HEK293 (cell line): ENCODE data around the gene AKR7A2.

Experiments used
- CTCF ChIA-PET: fragments of 350-600 bp; formaldehyde crosslinking; extraction: SDS; loops from one replicate; lab custom pipeline; 2021; ENCODE audit warnings: antibody characterized with exemption; lab: Yijun Ruan, JAX
- POLR2A ChIA-PET: fragments of 300-600 bp; formaldehyde crosslinking; extraction: SDS; loops from one replicate; lab custom pipeline; 2020; ENCODE audit warnings: antibody characterized with exemption, inconsistent platforms; lab: Yijun Ruan, JAX
- H3K27ac ChIP-seq: fragments of 200-500 bp; sonication (Bioruptor generic); 2 replicates; pipeline ENCODE4 v1.5.1; 2014; ENCODE audit warnings: low read depth, low read length, control low read depth, inconsistent platforms; ENCODE audit errors: extremely low read depth
- H3K36me3 ChIP-seq, 2 experiments: fragments of 200-500 bp in 1 of 2; sonication (Bioruptor generic) in 1 of 2; 1 replicate in 1 of 2; 2 replicates in 1 of 2; pipeline ENCODE4 v1.5.1; 2014 to 2017; ENCODE audit warnings: inconsistent platforms in 2 of 2, low read length in 2 of 2; ENCODE audit not compliant: control insufficient read depth in 2 of 2, insufficient read depth in 1 of 2
- H3K4me1 ChIP-seq: fragments of 200-500 bp; sonication (Bioruptor generic); 2 replicates; pipeline ENCODE4 v1.5.1; 2014; ENCODE audit warnings: mild to moderate bottlenecking, low read length, inconsistent platforms; ENCODE audit not compliant: control insufficient read depth, insufficient read depth
- H3K4me3 ChIP-seq: 2 replicates; pipeline ENCODE4 v1.5.1; 2011; ENCODE audit warnings: low read depth, mild to moderate bottlenecking, control low read depth, low read length, moderate library complexity
- H3K9me3 ChIP-seq: fragments of 200-500 bp; sonication (Bioruptor generic); 2 replicates; pipeline ENCODE4 v1.5.1; 2014; ENCODE audit warnings: low read depth, low read length, inconsistent platforms; ENCODE audit not compliant: control insufficient read depth, insufficient read depth
- CTCF ChIP-seq: fragments of 450-650 bp; formaldehyde crosslinking; IDR thresholded peaks from 2 replicates; pipeline ENCODE4 v1.5.1; 2016; ENCODE audit warnings: missing biosample characterization, missing genetic modification characterization
- GFI1B ChIP-seq: fragments of 450-650 bp; formaldehyde crosslinking; IDR thresholded peaks from 2 replicates; pipeline ENCODE4 v1.5.1; 2016; ENCODE audit warnings: missing biosample characterization, missing genetic modification characterization
- GLIS1 ChIP-seq: fragments of 450-650 bp; formaldehyde crosslinking; IDR thresholded peaks from 2 replicates; pipeline ENCODE4 v1.5.1; 2016; ENCODE audit warnings: missing biosample characterization, missing genetic modification characterization
- SETDB1 ChIP-seq: IDR thresholded peaks from one replicate; pipeline ENCODE4 v1.6.1; 2017; ENCODE audit warnings: mild to moderate bottlenecking, low read length, moderate library complexity, mixed read lengths; ENCODE audit not compliant: insufficient read length
- TRIM28 ChIP-seq: IDR thresholded peaks from 2 replicates; pipeline ENCODE4 v1.6.1; 2011; ENCODE audit warnings: low read length, control low read depth, borderline replicate concordance
- ZIC2 ChIP-seq: fragments of 450-650 bp; formaldehyde crosslinking; IDR thresholded peaks from 2 replicates; pipeline ENCODE4 v1.5.1; 2016; ENCODE audit warnings: missing biosample characterization, missing genetic modification characterization
- ZNF121 ChIP-seq: fragments of 450-650 bp; formaldehyde crosslinking; IDR thresholded peaks from 2 replicates; pipeline ENCODE4 v1.5.1; 2016; ENCODE audit warnings: missing biosample characterization, missing genetic modification characterization
- ZNF211 ChIP-seq: fragments of 450-650 bp; formaldehyde crosslinking; IDR thresholded peaks from 2 replicates; pipeline ENCODE4 v1.5.1; 2016; ENCODE audit warnings: low read depth, missing biosample characterization, missing genetic modification characterization
- ZNF239 ChIP-seq: fragments of 450-650 bp; formaldehyde crosslinking; IDR thresholded peaks from 2 replicates; pipeline ENCODE4 v1.5.1; 2016; ENCODE audit warnings: missing biosample characterization, missing genetic modification characterization
- ZNF266 ChIP-seq: fragments of 450-650 bp; formaldehyde crosslinking; IDR thresholded peaks from 2 replicates; pipeline ENCODE4 v1.5.1; 2016; ENCODE audit warnings: missing biosample characterization, missing genetic modification characterization, low read depth
- ZNF280D ChIP-seq: fragments of 450-650 bp; formaldehyde crosslinking; IDR thresholded peaks from 2 replicates; pipeline ENCODE4 v1.5.1; 2016; ENCODE audit warnings: missing biosample characterization, missing genetic modification characterization
- ZNF324 ChIP-seq: fragments of 450-650 bp; formaldehyde crosslinking; IDR thresholded peaks from 2 replicates; pipeline ENCODE4 v1.5.1; 2016; ENCODE audit warnings: missing biosample characterization, missing genetic modification characterization
- ZNF529 ChIP-seq: fragments of 450-650 bp; formaldehyde crosslinking; IDR thresholded peaks from 2 replicates; pipeline ENCODE4 v1.5.1; 2017; ENCODE audit warnings: missing genetic modification characterization, missing biosample characterization; ENCODE audit not compliant: insufficient replicate concordance
- ZNF530 ChIP-seq: fragments of 450-650 bp; formaldehyde crosslinking; IDR thresholded peaks from 2 replicates; pipeline ENCODE4 v1.5.1; 2016; ENCODE audit warnings: low read depth, missing biosample characterization, missing genetic modification characterization
- ZNF558 ChIP-seq: fragments of 450-650 bp; formaldehyde crosslinking; IDR thresholded peaks from 2 replicates; pipeline ENCODE4 v1.5.1; 2016; ENCODE audit warnings: missing biosample characterization, missing genetic modification characterization
- ZNF768 ChIP-seq: fragments of 450-650 bp; formaldehyde crosslinking; IDR thresholded peaks from 2 replicates; pipeline ENCODE4 v1.5.1; 2018; ENCODE audit warnings: missing biosample characterization, mild to moderate bottlenecking, missing genetic modification characterization

Gene AKR7A2

GRCh38 chr1:19329188-19329587 is 17.2 kb upstream of the AKR7A2 start:
- TF ChIP-seq GLIS1 (tag by site-specific recombination) (no peak), ZNF530 (no peak), CTCF (tag by site-specific recombination) (no peak), ZNF266 (tag by site-specific recombination) (no peak)
- H3K27ac ChIP-seq = no peak overlapping the region
- POLR2A ChIA-PET = interaction anchor here (0.9 kb wide), 1 partner anchor 27 kb away, joined by 3 read pairs; no protein-coding TSS in a partner anchor
- CTCF ChIA-PET = no interaction called here
- H3K36me3 ChIP-seq = peaks cover 4 to 99% of the 10 kb centered on the region in 2 experiments; a peak in 2 of 3 replicates
- no peaks in the 10 kb centered on the region for H3K4me1 ChIP-seq
- H3K9me3 ChIP-seq = no peaks in the 10 kb centered on the region
- H3K4me3 ChIP-seq = no peak overlapping the region

- peaks cover 4 to 100% of the 10 kb centered on the region in 2 experiments; a peak in 2 of 3 replicates for H3K36me3 ChIP-seq
- no peak overlapping the region for H3K4me3 ChIP-seq
- no peaks in the 10 kb centered on the region for H3K9me3 ChIP-seq
- ChIA-PET POLR2A (no interaction called here), CTCF (no interaction called here)
- H3K27ac ChIP-seq = no peak overlapping the region
- TF ChIP-seq ZNF211 (tag by site-specific recombination) (no peak), GFI1B (tag by site-specific recombination) (no peak), ZNF558 (no peak), SETDB1 (no peak), ZNF324 (tag by site-specific recombination) (no peak), ZIC2 (tag by site-specific recombination) (no peak), ZNF529 (no peak)
- H3K4me1 ChIP-seq = no peaks in the 10 kb centered on the region
These were observed 16.5 kb upstream of the AKR7A2 start for GRCh38 chr1:19328486-19328885.

GRCh38 chr1:19327736-19328135 is 15.8 kb upstream of the AKR7A2 start:
- peak; percentile 77 for TF ChIP-seq ZNF768 (tag by site-specific recombination)
- TF ChIP-seq ZNF121 (tag by site-specific recombination) = no peak
- no peak for TF ChIP-seq ZNF280D
- no peak for TF ChIP-seq TRIM28
- no peak for TF ChIP-seq ZNF239 (tag by site-specific recombination)
- TF ChIP-seq, all 188 proteins: peak for 1
- CTCF ChIA-PET = no interaction called here
- POLR2A ChIA-PET = interaction anchor here (0.8 kb wide), 1 partner anchor 15 kb away, joined by 3 read pairs; no protein-coding TSS in a partner anchor
- no peak overlapping the region for H3K4me3 ChIP-seq
- no peaks in the 10 kb centered on the region for H3K4me1 ChIP-seq
- H3K9me3 ChIP-seq = no peaks in the 10 kb centered on the region
- no peak overlapping the region for H3K27ac ChIP-seq
- H3K36me3 ChIP-seq = peaks cover 4 to 100% of the 10 kb centered on the region in 2 experiments; a peak in 2 of 3 replicates
